Heart left ventricle (tissue), 13 donors: ENCODE measurements around the gene ALCAM.

ENCODE experiments used
- POLR2A ChIP-seq, 2 donors: fragments of 450-650 bp; IDR thresholded peaks; one replicate each; pipeline ENCODE4 v1.6.1; 2017; ENCODE audit warnings: antibody characterized with exemption in 2 of 2, mild to moderate bottlenecking in 2 of 2, moderate library complexity in 2 of 2
- TF ChIP-seq, protein P1 (sequence below), 12 donors: fragments of 200-600 bp; sonication (generic) in 4 of 12; IDR thresholded peaks; one replicate each; pipeline versions ENCODE4 v1.5.0 to v1.8.0; 2018 to 2022; ENCODE audit warnings: antibody characterized with exemption in 12 of 12, mild to moderate bottlenecking in 5 of 12
- donor health status: ischemic (EF 13 %, LVEDD 7.1; RV severe dilation, severe dysfunction).
- donor health status: DM: no; HTN: yes; CAD: no.
- donor health status: DM: no; HTN: no; CAD: no.
- donor health status: ischemic (EF 25% LVEDD 6.9; RV normal size, moderate dysfunction).
- donor health status: ischemic (EF 25% LVEDD 5.7; RV mildly dilated, moderate dysfunction).
- donor health status: ischemic (EF 35%, LVEDD 5.7; RV mildly dilated, moderate dysfunction).
- donor health status: nonischemic (EF 11% LVEDD 7.7; RV severe dilation, severe dysfunction).
- donor health status: DM: yes; HTN: yes; CAD: no.
- donor health status: PGD.
- donor health status: ischemic (EF 29% LVEDD 5.4; RV normal size, mild dysfunction).
- donor health status: nonischemic (EF 23%, LVEDD 6.1; RV moderate dilation, normal function).

DNA sequence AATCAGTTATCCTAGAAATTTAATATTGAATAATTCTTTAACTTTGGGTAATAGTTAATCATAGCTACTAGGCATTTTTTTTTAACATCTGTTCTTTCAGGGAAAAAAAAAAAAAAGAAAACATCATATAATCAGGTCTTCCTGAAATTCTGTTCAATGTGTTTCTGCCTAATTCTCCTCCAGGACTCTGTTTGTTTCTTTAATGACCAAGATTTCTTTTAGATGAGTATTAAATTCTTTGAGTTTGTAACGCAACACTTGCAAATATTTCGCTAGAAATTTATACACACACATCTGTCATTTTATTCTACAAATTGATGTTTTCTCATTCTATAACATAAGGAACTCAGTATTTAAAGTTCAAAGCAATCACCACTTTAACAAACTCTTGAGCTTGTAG lies 56.7 kb downstream of the ALCAM start:
- no peak for TF ChIP-seq POLR2A (IDR thresholded peaks at IDR 0.05)
- TF ChIP-seq, protein P1, sequence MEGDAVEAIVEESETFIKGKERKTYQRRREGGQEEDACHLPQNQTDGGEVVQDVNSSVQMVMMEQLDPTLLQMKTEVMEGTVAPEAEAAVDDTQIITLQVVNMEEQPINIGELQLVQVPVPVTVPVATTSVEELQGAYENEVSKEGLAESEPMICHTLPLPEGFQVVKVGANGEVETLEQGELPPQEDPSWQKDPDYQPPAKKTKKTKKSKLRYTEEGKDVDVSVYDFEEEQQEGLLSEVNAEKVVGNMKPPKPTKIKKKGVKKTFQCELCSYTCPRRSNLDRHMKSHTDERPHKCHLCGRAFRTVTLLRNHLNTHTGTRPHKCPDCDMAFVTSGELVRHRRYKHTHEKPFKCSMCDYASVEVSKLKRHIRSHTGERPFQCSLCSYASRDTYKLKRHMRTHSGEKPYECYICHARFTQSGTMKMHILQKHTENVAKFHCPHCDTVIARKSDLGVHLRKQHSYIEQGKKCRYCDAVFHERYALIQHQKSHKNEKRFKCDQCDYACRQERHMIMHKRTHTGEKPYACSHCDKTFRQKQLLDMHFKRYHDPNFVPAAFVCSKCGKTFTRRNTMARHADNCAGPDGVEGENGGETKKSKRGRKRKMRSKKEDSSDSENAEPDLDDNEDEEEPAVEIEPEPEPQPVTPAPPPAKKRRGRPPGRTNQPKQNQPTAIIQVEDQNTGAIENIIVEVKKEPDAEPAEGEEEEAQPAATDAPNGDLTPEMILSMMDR (IDR thresholded peaks at IDR 0.05), result no peak
